ENCODE data around the gene CDK19. TPM values are rescaled to one million over a fixed set of nuclear protein-coding genes. Genes with fewer than 3 reads are reported as not detected.

The CDK19 gene
- total RNA-seq, 1 experiment from 2014 or later = 7.0 TPM

- Histone ChIP-seq H3K9ac (ENCODE audit: extremely low read depth, insufficient read length, low read length) (no peak overlapping the region), H3K23ac (ENCODE audit: insufficient read length, low read depth, low read length) (no peak overlapping the region), H2BK20ac (ENCODE audit: low read depth, low read length, poor library complexity, severe bottlenecking) (no peak overlapping the region), H3K23me2 (ENCODE audit: insufficient read length, low read depth, low read length, poor library complexity, severe bottlenecking) (no peaks in the 10 kb centered on the region), H2BK120ac (ENCODE audit: low read depth, low read length, poor library complexity, severe bottlenecking) (no peak overlapping the region), H3K56ac (ENCODE audit: insufficient read length, low read depth, low read length) (no peak overlapping the region), H4K91ac (ENCODE audit: insufficient read length, low read depth, low read length) (no peak overlapping the region), H2BK12ac (ENCODE audit: insufficient read length, low read depth, low read length) (no peak overlapping the region), H3K27me3 (ENCODE audit: insufficient read depth, low read length) (no peaks in the 10 kb centered on the region), H4K8ac (replicated peaks; ENCODE audit: insufficient read length, low read depth, low read length) (no peak overlapping the region), H3K27ac (ENCODE audit: insufficient read length, low read depth, low read length) (no peak overlapping the region), H3K4ac (ENCODE audit: low read depth, low read length) (no peak overlapping the region), H4K5ac (ENCODE audit: insufficient read length, low read depth, low read length) (no peak overlapping the region), H2AFZ (ENCODE audit: low read length) (no peak overlapping the region), H2BK5ac (ENCODE audit: insufficient read length, low read length) (no peak overlapping the region), H3K14ac (ENCODE audit: insufficient read depth, low read length) (no peak overlapping the region), H3K79me2 (ENCODE audit: insufficient read depth, low read length) (no peaks in the 10 kb centered on the region), H3K4me2 (ENCODE audit: insufficient read depth, insufficient read length, low read length) (no peak overlapping the region), H3K79me1 (ENCODE audit: insufficient read depth, low read depth, low read length, poor library complexity, severe bottlenecking) (no peaks in the 10 kb centered on the region), H3K9me3 (ENCODE audit: control insufficient read depth, low read depth, low read length) (no peaks in the 10 kb centered on the region), H3K4me1 (ENCODE audit: insufficient read depth, low read length) (no peaks in the 10 kb centered on the region), H2BK15ac (ENCODE audit: low read depth, low read length) (no peak overlapping the region), H3T11ph (ENCODE audit: low read length) (no peak overlapping the region), H4K20me1 (ENCODE audit: control insufficient read depth, insufficient read depth, insufficient read length) (no peaks in the 10 kb centered on the region), H2AK5ac (ENCODE audit: insufficient read length, low read length) (no peak overlapping the region), H3K18ac (ENCODE audit: insufficient read length, low read depth, low read length) (no peak overlapping the region)
- WGBS (ENCODE audit: extremely low coverage, insufficient read length, low lambda C conversion rate) = no CpG with 5 or more reads among the region's 5 CpGs
- no peak for DNase-seq
- Mint-ChIP-seq H3K27me3 (ENCODE audit: low read depth) (no peaks in the 10 kb centered on the region; the same call in 1 of the 2 replicates), H3K4me3 (no peak overlapping the region), H3K9me3 (no peaks in the 10 kb centered on the region; a peak in 2 of 5 replicates), H3K27ac (no peak overlapping the region), H3K4me1 (peaks cover 6 to 11% of the 10 kb centered on the region in 2 experiments; a peak in 2 of 4 replicates), H3K36me3 (ENCODE audit: insufficient read depth in 1 of 3, low read depth in 3 of 3) (no peaks in the 10 kb centered on the region)
- TF ChIP-seq CTCF (conservative IDR thresholded peaks at IDR 0.05) = no peak
These were observed 222.5 kb downstream of the CDK19 start for GRCh38 chr6:110592765-110593164.

All from H9 (cell line).